HG02943 (cell line): Measurements from ENCODE around the gene SNHG17.
"Not testable (repeated sequence)": the region's sequence is repeated elsewhere in the genome, so short reads cannot be mapped to it uniquely, and the experiment has no call there.

Experiments used
- ATAC-seq: cut with Tn5 transposase; IDR thresholded peaks from one replicate; pipeline ENCODE4 v1.9.1; 2021; ENCODE audit warnings: mild to moderate bottlenecking, low read depth, moderate library complexity; ENCODE audit not compliant: unreplicated experiment

The SNHG17 gene

GRCh38 chr20:38421915-38422314, 13.2 kb downstream of the SNHG17 start:
- no peak for ATAC-seq

GRCh38 chr20:38420388-38421085, 14.6 kb downstream of the SNHG17 start:
- no peak for ATAC-seq

DNA sequence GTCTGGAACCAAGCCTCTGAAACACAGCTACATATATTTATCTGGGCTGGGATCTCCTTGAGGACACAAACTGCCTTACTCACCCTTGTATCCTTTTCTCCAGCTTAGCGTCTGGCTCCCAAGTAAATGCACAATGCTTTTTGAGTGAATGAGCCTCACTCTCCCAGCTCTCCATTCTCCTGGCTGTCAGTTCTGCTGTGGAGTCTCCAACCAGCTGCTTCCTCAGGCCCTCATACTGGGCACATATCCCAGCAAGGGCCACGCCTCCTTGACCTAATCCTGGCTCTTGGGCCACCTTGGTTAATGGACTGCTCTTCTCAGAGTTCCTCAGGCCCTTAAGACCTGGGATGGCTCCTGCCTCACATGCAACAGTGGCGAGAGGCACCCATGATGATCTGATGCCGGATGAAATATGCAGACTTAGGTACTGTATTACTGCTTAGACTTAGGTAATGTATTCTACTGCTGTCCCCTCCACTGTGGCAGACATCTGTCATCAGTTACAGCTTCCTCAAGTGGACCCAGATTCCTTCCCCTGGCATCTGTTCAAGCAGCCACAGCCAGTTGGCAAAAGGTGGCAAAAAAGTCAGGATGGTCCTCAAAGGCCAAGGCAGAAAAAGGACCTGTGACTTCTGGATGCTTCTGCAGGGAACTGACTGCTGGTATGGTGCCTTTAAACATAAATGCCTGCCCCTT, 16.5 kb downstream of the SNHG17 start:
- ATAC-seq = no peak

DNA sequence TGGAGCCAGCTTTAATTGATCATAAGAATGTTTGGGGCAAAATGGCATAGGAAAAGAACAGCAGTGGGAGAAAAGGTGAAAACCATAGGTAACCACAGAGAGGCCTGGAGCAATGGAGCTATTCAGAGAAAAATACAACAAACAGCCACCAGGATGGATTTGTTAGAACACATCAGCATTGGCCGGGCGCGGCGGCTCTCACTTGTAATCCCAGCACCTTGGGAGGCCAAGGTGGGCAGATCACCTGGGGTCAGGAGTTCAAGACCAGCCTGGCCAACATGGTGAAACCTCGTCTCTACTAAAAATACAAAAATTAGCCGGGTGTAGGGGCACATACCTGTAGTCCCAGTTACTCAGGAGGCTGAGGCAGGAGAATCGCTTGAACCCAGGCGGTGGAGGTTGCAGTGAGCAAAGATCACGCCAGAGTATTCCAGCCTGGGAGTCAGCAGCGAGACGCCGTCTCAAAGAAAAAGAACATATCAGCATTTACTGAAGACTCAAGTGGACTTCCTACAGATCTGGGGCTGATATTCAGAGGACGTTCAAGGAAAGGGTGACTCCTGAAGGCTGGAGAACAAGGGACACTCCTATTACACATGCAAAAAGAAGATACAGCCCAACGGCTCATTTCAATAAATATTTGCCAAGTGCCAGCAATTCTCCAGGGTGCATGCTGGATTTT, 20.2 kb downstream of the SNHG17 start:
- no peak for ATAC-seq

GRCh38 chr20:38412877-38413577, 22.1 kb downstream of the SNHG17 start:
- no peak for ATAC-seq

- ATAC-seq = not testable (repeated sequence)
Measured at GRCh38 chr20:38407822-38408221, 27.3 kb downstream of the SNHG17 start.

- ATAC-seq = no peak
Measured at GRCh38 chr20:38407321-38407720, 27.8 kb downstream of the SNHG17 start.

GRCh38 chr20:38406476-38406875, 28.7 kb downstream of the SNHG17 start:
- no peak for ATAC-seq

- ATAC-seq = no peak
Measured at GRCh38 chr20:38405132-38405531, 30.0 kb downstream of the SNHG17 start.

GRCh38 chr20:38404016-38404415, 31.1 kb downstream of the SNHG17 start:
- ATAC-seq = no peak

DNA sequence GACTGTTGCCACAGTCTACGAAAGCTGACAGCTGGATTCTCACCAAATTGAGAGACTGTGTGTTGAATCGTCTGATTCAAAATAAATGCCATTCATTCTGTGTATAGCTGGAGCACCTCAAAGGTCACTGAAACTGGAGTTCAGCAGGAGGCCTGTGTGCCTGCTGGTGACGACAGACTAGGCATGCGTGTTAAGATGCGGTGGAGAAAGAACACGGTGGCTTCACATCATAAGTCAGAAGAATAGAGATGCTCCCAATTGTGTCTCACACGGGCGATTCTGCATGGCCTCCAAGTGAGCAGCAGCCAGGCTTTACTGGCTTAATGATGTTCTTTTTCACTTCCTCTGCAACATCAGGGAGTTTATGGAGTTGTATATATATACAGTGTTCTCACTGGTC, 32.3 kb downstream of the SNHG17 start:
- no peak for ATAC-seq

- ATAC-seq = no peak
Measured at GRCh38 chr20:38402089-38402488, 33.0 kb downstream of the SNHG17 start.

GRCh38 chr20:38395751-38396395, 39.3 kb downstream of the SNHG17 start:
- ATAC-seq = not testable (repeated sequence)

DNA sequence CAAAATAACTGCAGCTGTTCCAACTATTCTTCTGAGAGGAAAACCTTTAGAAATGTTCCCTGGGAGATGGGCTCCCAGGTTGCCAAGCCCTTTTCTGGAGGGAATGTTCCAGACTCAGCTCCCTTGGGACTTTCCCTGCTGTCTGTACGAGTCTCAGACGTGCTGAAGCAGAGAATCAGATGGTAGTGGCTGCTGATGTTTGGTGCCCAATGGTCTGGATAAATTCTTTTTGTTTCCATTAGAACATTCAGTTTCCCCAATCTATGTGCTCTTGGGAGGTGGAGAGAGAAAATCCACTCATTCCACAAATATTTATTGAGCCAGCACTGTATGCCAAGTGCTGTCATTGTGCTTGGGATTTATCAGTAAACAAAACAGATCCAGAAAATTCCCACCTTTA, 40.0 kb downstream of the SNHG17 start:
- ATAC-seq = no peak

GRCh38 chr20:38393259-38393658, 41.9 kb downstream of the SNHG17 start:
- no peak for ATAC-seq

DNA sequence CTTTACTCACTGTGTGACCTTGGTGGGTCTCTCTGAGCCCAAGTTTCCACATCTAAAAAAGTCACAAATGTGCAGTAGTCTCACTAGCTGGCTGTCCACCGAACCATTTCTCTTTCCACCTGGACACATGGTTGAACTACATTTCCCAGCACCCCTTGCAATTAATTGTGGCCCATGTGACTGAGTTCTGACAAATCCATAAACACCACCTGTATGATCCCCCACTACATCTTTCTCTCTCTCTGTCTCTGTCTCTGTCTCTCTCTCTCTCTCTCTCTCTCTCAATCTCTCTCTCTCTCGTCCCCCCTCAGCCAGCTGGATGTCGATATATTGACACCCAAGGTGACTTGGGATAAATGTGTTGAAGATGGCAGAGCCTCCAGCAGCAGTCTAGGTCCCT, 42.8 kb downstream of the SNHG17 start:
- ATAC-seq = no peak

DNA sequence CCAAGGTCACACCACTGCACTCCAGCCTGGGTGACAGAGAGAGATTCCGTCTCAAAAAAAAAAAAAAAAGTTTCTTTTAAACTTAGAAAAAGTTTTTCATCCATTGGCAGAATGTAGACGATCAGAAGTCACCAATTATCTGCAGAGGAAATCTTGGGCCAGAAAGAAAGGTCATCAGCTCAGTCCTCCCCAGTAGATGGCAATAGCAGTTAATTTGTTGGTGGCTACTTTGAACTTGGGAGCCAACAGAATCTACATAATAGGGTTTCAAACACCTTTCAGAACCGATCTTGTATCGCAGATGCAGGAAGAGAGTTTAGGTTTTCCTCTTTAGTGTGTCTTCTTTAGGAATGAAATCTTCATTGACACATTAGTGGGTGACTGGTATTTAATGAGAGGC, 47.2 kb downstream of the SNHG17 start:
- ATAC-seq = no peak

DNA sequence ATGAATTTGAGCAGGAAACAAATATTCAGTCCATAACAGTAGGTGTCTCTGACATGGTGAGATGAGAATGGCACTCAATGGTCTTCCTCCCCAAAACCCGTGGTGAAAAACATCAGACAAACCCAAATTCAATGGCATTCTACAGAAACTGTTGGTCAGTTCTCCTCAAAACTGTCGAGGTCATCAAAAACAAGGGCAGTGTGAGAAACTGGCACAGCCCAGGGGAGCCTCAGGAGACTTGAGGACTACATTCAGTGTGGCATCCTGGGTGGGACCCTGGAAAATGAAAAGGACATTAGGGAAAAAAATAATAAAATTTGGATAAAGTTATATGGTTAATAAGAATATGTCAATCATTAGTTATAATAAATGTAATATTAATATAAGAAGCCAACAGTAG, 48.3 kb downstream of the SNHG17 start:
- no peak for ATAC-seq

GRCh38 chr20:38386004-38386403, 49.1 kb downstream of the SNHG17 start:
- no peak for ATAC-seq

GRCh38 chr20:38383147-38383546, 52.0 kb downstream of the SNHG17 start:
- no peak for ATAC-seq

- ATAC-seq = not testable (repeated sequence)
Measured at GRCh38 chr20:38377838-38378237, 57.3 kb downstream of the SNHG17 start.
